Smooth muscle cell (in vitro differentiated cells): ENCODE data around the gene SH3BP1. TPM values are rescaled to one million over a fixed set of nuclear protein-coding genes. Genes with fewer than 3 reads are reported as not detected.

Experiments
- DNase-seq: peaks from one replicate; lab custom pipeline; 2025; ENCODE audit not compliant: unreplicated experiment; lab: John Stamatoyannopoulos, UW
- H2AFZ ChIP-seq: fragments of 200-600 bp; sonication (generic); 2 replicates; pipeline ENCODE4 v1.6.0; 2016; ENCODE audit warnings: antibody characterized with exemption, low read depth, mild to moderate bottlenecking
- H3F3A ChIP-seq: fragments of 200-600 bp; sonication (generic); 2 replicates; pipeline ENCODE4 v1.6.0; 2017; ENCODE audit warnings: antibody characterized with exemption, low read depth
- H3K27ac ChIP-seq: fragments of 200-600 bp; sonication (generic); 2 replicates; pipeline ENCODE4 v1.5.1; 2016; ENCODE audit warnings: low read depth, mild to moderate bottlenecking
- H3K27me3 ChIP-seq: fragments of 200-600 bp; sonication (generic); 2 replicates; pipeline ENCODE4 v1.6.1; 2016; ENCODE audit warnings: low read depth, mild to moderate bottlenecking
- H3K36me3 ChIP-seq: fragments of 200-600 bp; sonication (generic); 2 replicates; pipeline ENCODE4 v1.5.1; 2016; ENCODE audit warnings: low read depth
- H3K4me1 ChIP-seq: fragments of 200-600 bp; sonication (generic); 2 replicates; pipeline ENCODE4 v1.5.1; 2016; ENCODE audit warnings: low read depth
- H3K4me2 ChIP-seq: fragments of 200-600 bp; sonication (generic); 2 replicates; pipeline ENCODE4 v1.6.0; 2016; ENCODE audit warnings: mild to moderate bottlenecking
- H3K4me3 ChIP-seq: fragments of 200-600 bp; sonication (generic); 2 replicates; pipeline ENCODE4 v1.5.1; 2016; ENCODE audit warnings: mild to moderate bottlenecking
- H3K79me2 ChIP-seq: fragments of 200-600 bp; sonication (generic); 2 replicates; pipeline ENCODE4 v1.6.0; 2016; ENCODE audit warnings: low read depth, mild to moderate bottlenecking
- H3K9ac ChIP-seq: fragments of 200-600 bp; sonication (generic); 2 replicates; pipeline ENCODE4 v1.6.0; 2016; ENCODE audit warnings: low read depth
- H3K9me3 ChIP-seq: fragments of 200-600 bp; sonication (generic); replicated peaks from 2 replicates; pipeline ENCODE4 v1.5.1; 2016; ENCODE audit warnings: low read depth
- H4K20me1 ChIP-seq: fragments of 200-600 bp; sonication (generic); 2 replicates; pipeline ENCODE4 v1.6.0; 2016; ENCODE audit warnings: low read depth
- CTCF ChIP-seq: fragments of 200-600 bp; sonication (generic); IDR thresholded peaks from 2 replicates; pipeline ENCODE4 v1.5.1; 2017; ENCODE audit warnings: borderline replicate concordance, mild to moderate bottlenecking, antibody characterized with exemption; ENCODE audit not compliant: insufficient read depth, poor library complexity, severe bottlenecking
- WGBS: methylation state at CpG from one replicate; pipeline ENCODE4 v1.1.7; 2016; ENCODE audit warnings: low lambda C conversion rate; 5-methylcytosine and 5-hydroxymethylcytosine counted together
- polyA plus RNA-seq: library from polyadenylated mRNA; unstranded; fragments of >200 nt; fragmentation: Nextera tagmentation; extraction: Ambion mirVana; gene quantifications from 2 replicates; pipeline ENCODE4 v1.2.1, GENCODE V29; 2016
- total RNA-seq: library from RNA; depleted of rRNA; stranded (reverse); fragments of >200 nt; gene quantifications from 2 replicates; pipeline ENCODE4 v1.2.3, GENCODE V29; 2014

Gene SH3BP1
- total and polyA plus RNA-seq, 2 experiments from 2014 or later, result 16.6 to 20.4 TPM

GRCh38 chr22:37633625-37634416, 5.6 kb upstream of the SH3BP1 start:
- Histone ChIP-seq H3K4me2 (peak overlapping the region; percentile 77), H3K9ac (peak overlapping the region; percentile 34), H2AFZ (no peak overlapping the region), H3F3A (peaks cover 12% of the 10 kb centered on the region), H3K27me3 (no peaks in the 10 kb centered on the region), H3K27ac (peak overlapping the region; percentile 83), H4K20me1 (no peaks in the 10 kb centered on the region), H3K79me2 (no peaks in the 10 kb centered on the region), H3K9me3 (no peaks in the 10 kb centered on the region), H3K4me1 (peaks cover 25% of the 10 kb centered on the region), H3K36me3 (no peaks in the 10 kb centered on the region), H3K4me3 (no peak overlapping the region)
- no peak for TF ChIP-seq CTCF
- peak; percentile 92 for DNase-seq
- WGBS, result 9% methylated on average over 18 of the region's 24 CpGs

DNA sequence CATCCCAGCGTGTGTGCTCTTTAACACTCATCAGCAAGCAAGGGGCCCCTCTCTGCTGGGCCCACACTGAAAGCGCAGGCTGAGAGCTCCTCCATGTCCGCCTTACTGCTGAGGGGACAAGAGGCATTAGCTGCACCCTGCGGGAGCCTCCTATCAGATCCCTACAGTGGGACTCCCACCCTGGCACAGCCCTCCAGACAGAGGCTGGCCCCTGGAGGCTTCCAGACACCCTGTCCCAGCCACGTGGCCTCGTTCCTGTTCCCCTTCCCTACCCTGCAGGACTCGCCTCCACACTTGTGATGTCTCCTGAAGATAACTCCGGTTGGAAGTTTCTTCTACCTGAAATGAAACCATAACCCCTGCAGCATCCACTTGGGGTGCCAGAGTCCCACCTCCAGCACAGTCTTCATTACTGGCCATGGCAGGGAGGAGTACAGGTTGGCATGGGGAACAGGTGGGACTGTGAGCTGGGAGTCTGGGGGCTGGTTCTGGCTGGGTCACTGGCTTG, 5.0 kb upstream of the SH3BP1 start:
- 20% methylated on average over 8 of the region's 8 CpGs for WGBS
- no peaks in the 10 kb centered on the region for H3K36me3 ChIP-seq
- peak overlapping the region; percentile 83 for H3K27ac ChIP-seq
- no peaks in the 10 kb centered on the region for H3K9me3 ChIP-seq
- peak overlapping the region; percentile 77 for H3K4me2 ChIP-seq
- H4K20me1 ChIP-seq, result no peaks in the 10 kb centered on the region
- peaks cover 16% of the 10 kb centered on the region for H3F3A ChIP-seq
- H3K27me3 ChIP-seq, result no peaks in the 10 kb centered on the region
- no peak overlapping the region for H3K4me3 ChIP-seq
- H2AFZ ChIP-seq, result no peak overlapping the region
- DNase-seq, result no peak
- peak overlapping the region; percentile 34 for H3K9ac ChIP-seq
- peaks cover 32% of the 10 kb centered on the region for H3K4me1 ChIP-seq
- peak; percentile 3 for TF ChIP-seq CTCF
- H3K79me2 ChIP-seq, result no peaks in the 10 kb centered on the region

DNA sequence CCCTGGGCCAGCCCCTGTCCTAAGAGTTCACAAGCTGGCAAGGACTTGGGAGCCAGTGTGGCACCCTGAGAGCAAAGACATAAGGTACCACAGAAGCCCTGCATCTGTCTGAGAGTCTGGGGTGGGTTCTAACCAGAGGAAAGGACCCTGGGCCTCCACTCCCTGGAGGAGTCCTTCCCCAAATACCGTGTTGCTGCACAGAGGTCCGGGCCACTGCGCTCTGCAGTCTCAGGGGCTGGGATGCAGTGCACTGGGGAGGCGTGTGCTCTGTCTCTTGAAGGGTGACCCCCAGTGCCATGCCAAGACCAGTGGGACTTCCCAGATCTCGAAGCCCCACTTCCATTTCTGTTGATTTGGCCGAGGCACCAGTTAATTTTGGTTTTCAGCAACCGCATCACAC, 4.3 kb upstream of the SH3BP1 start:
- no peak overlapping the region for H3K9ac ChIP-seq
- 92% methylated on average over 7 of the region's 7 CpGs for WGBS
- H3K4me1 ChIP-seq, result peaks cover 33% of the 10 kb centered on the region
- H3K4me2 ChIP-seq, result peak overlapping the region; percentile 77
- no peaks in the 10 kb centered on the region for H3K79me2 ChIP-seq
- no peak overlapping the region for H3K4me3 ChIP-seq
- DNase-seq, result no peak
- H3K9me3 ChIP-seq, result no peaks in the 10 kb centered on the region
- H4K20me1 ChIP-seq, result no peaks in the 10 kb centered on the region
- peaks cover 16% of the 10 kb centered on the region for H3F3A ChIP-seq
- TF ChIP-seq CTCF, result no peak
- peak overlapping the region; percentile 83 for H3K27ac ChIP-seq
- H2AFZ ChIP-seq, result no peak overlapping the region
- H3K27me3 ChIP-seq, result no peaks in the 10 kb centered on the region
- H3K36me3 ChIP-seq, result no peaks in the 10 kb centered on the region
